H9 (cell line): ENCODE results near the gene GHRL. TPM values are rescaled to one million over a fixed set of nuclear protein-coding genes. Genes with fewer than 3 reads are reported as not detected.

Source experiments
- DNase-seq: peaks from one replicate; pipeline ENCODE4 v3.0.0-alpha.2; 2017
- H2AFZ ChIP-seq: one replicate; pipeline ENCODE4 v1.6.1; 2013; ENCODE audit warnings: mild to moderate bottlenecking, low read length, control low read depth, moderate library complexity
- H2AK5ac ChIP-seq: 2 replicates; pipeline ENCODE4 v1.6.1; 2013; ENCODE audit warnings: low read length, control low read depth, mixed read lengths; ENCODE audit not compliant: insufficient read length
- H2BK120ac ChIP-seq: one replicate; pipeline ENCODE4 v1.6.1; 2013; ENCODE audit warnings: low read depth, mild to moderate bottlenecking, low read length, control low read depth, inconsistent platforms; ENCODE audit not compliant: poor library complexity, severe bottlenecking
- H2BK12ac ChIP-seq: 2 replicates; pipeline ENCODE4 v1.6.1; 2013; ENCODE audit warnings: low read length, control low read depth, mixed read lengths, low read depth; ENCODE audit not compliant: insufficient read length
- H2BK15ac ChIP-seq: 2 replicates; pipeline ENCODE4 v1.6.1; 2013; ENCODE audit warnings: low read depth, low read length, control low read depth
- H2BK20ac ChIP-seq: one replicate; pipeline ENCODE4 v1.6.1; 2013; ENCODE audit warnings: low read depth, mild to moderate bottlenecking, low read length, control low read depth, inconsistent platforms; ENCODE audit not compliant: poor library complexity, severe bottlenecking
- H2BK5ac ChIP-seq: 2 replicates; pipeline ENCODE4 v1.6.1; 2013; ENCODE audit warnings: low read length, control low read depth, mixed read lengths; ENCODE audit not compliant: insufficient read length
- H3K14ac ChIP-seq: 2 replicates; pipeline ENCODE4 v1.6.1; 2013; ENCODE audit warnings: low read length, control low read depth; ENCODE audit not compliant: insufficient read depth
- H3K18ac ChIP-seq: 2 replicates; pipeline ENCODE4 v1.6.1; 2013; ENCODE audit warnings: low read depth, mild to moderate bottlenecking, mixed read lengths, low read length, control low read depth; ENCODE audit not compliant: insufficient read length
- H3K23ac ChIP-seq: 2 replicates; pipeline ENCODE4 v1.6.1; 2013; ENCODE audit warnings: low read length, control low read depth, mixed read lengths, low read depth; ENCODE audit not compliant: insufficient read length
- H3K23me2 ChIP-seq: 2 replicates; pipeline ENCODE4 v1.6.1; 2013; ENCODE audit warnings: low read depth, mild to moderate bottlenecking, mixed read lengths, low read length, control low read depth; ENCODE audit not compliant: insufficient read length, poor library complexity, severe bottlenecking
- H3K27ac ChIP-seq: 2 replicates; pipeline ENCODE4 v1.5.1; 2013; ENCODE audit warnings: low read length, control low read depth, mixed read lengths, low read depth; ENCODE audit not compliant: insufficient read length
- H3K27me3 ChIP-seq: 2 replicates; pipeline ENCODE4 v1.6.1; 2013; ENCODE audit warnings: low read length, control low read depth, inconsistent platforms; ENCODE audit not compliant: insufficient read depth
- H3K4ac ChIP-seq: 2 replicates; pipeline ENCODE4 v1.6.1; 2013; ENCODE audit warnings: low read depth, mild to moderate bottlenecking, control low read depth, inconsistent platforms, low read length, moderate library complexity
- H3K4me1 ChIP-seq: 2 replicates; pipeline ENCODE4 v1.6.1; 2013; ENCODE audit warnings: low read length, control low read depth, inconsistent platforms; ENCODE audit not compliant: insufficient read depth
- H3K4me2 ChIP-seq: 2 replicates; pipeline ENCODE4 v1.6.1; 2013; ENCODE audit warnings: low read length, control low read depth, mixed read lengths; ENCODE audit not compliant: insufficient read length, insufficient read depth
- H3K56ac ChIP-seq: 2 replicates; pipeline ENCODE4 v1.6.1; 2013; ENCODE audit warnings: low read depth, mild to moderate bottlenecking, mixed read lengths, low read length, control low read depth; ENCODE audit not compliant: insufficient read length
- H3K79me1 ChIP-seq: 2 replicates; pipeline ENCODE4 v1.6.1; 2013; ENCODE audit warnings: low read depth, mild to moderate bottlenecking, moderate library complexity, low read length, control low read depth, inconsistent platforms; ENCODE audit not compliant: insufficient read depth, poor library complexity, severe bottlenecking
- H3K79me2 ChIP-seq: 2 replicates; pipeline ENCODE4 v1.6.1; 2013; ENCODE audit warnings: low read length, control low read depth, inconsistent platforms; ENCODE audit not compliant: insufficient read depth
- H3K9ac ChIP-seq: 2 replicates; pipeline ENCODE4 v1.6.1; 2013; ENCODE audit warnings: low read length, control low read depth, mixed read lengths; ENCODE audit not compliant: insufficient read length; ENCODE audit errors: extremely low read depth
- H3K9me3 ChIP-seq: one replicate; pipeline ENCODE4 v1.6.1; 2013; ENCODE audit warnings: low read depth, low read length, inconsistent platforms; ENCODE audit not compliant: control insufficient read depth
- H3T11ph ChIP-seq: one replicate; pipeline ENCODE4 v1.6.1; 2013; ENCODE audit warnings: mild to moderate bottlenecking, low read length, control low read depth, inconsistent platforms
- H4K20me1 ChIP-seq: one replicate; pipeline ENCODE4 v1.6.1; 2013; ENCODE audit not compliant: control insufficient read depth, insufficient read length, insufficient read depth
- H4K5ac ChIP-seq: 2 replicates; pipeline ENCODE4 v1.6.1; 2013; ENCODE audit warnings: low read depth, mild to moderate bottlenecking, mixed read lengths, low read length, control low read depth; ENCODE audit not compliant: insufficient read length
- H4K8ac ChIP-seq: replicated peaks from 2 replicates; pipeline ENCODE4 v1.6.1; 2013; ENCODE audit warnings: low read length, control low read depth, mixed read lengths, low read depth; ENCODE audit not compliant: insufficient read length
- H4K91ac ChIP-seq: 2 replicates; pipeline ENCODE4 v1.6.1; 2013; ENCODE audit warnings: low read depth, mild to moderate bottlenecking, moderate library complexity, mixed read lengths, low read length, control low read depth; ENCODE audit not compliant: insufficient read length
- H3K27ac Mint-ChIP-seq, 3 experiments: 2 replicates in 2 of 3; 3 replicates in 1 of 3; pipeline ENCODE4 v1.8.0; 2020 to 2021; ENCODE audit warnings: mixed read lengths in 3 of 3, mild to moderate bottlenecking in 1 of 3, moderate library complexity in 1 of 3
- H3K27me3 Mint-ChIP-seq: 2 replicates; pipeline ENCODE4 v1.8.0; 2021; ENCODE audit warnings: low read depth, mild to moderate bottlenecking, moderate library complexity, mixed read lengths
- H3K36me3 Mint-ChIP-seq, 3 experiments: 2 replicates in 2 of 3; 3 replicates in 1 of 3; pipeline ENCODE4 v1.8.0; 2020 to 2021; ENCODE audit warnings: low read depth in 3 of 3, mixed read lengths in 3 of 3; ENCODE audit not compliant: insufficient read depth in 1 of 3
- H3K4me1 Mint-ChIP-seq, 2 experiments: 2 replicates each; pipeline ENCODE4 v1.8.0; 2020; ENCODE audit warnings: mixed read lengths in 2 of 2
- H3K4me3 Mint-ChIP-seq, 2 experiments: 2 replicates in 1 of 2; 3 replicates in 1 of 2; pipeline ENCODE4 v1.8.0; 2020 to 2021; ENCODE audit warnings: mild to moderate bottlenecking in 2 of 2, mixed read lengths in 2 of 2, moderate library complexity in 1 of 2
- H3K9me3 Mint-ChIP-seq, 2 experiments: 2 replicates in 1 of 2; 3 replicates in 1 of 2; pipeline ENCODE4 v1.8.0; 2020; ENCODE audit warnings: mild to moderate bottlenecking in 2 of 2, mixed read lengths in 2 of 2, moderate library complexity in 1 of 2
- WGBS: extraction: QIAGEN DNeasy Blood & Tissue Kit; methylation state at CpG from one replicate; pipeline ENCODE4 v1.1.7; 2013; ENCODE audit warnings: missing lambda C conversion rate, low lambda C conversion rate, mixed read lengths; ENCODE audit not compliant: insufficient read length; ENCODE audit errors: extremely low coverage; 5-methylcytosine and 5-hydroxymethylcytosine counted together
- total RNA-seq: library from RNA; stranded (reverse); gene quantifications from 2 replicates; pipeline ENCODE4 v1.2.1, GENCODE V29; 2021
- TF ChIP-seq, protein P1 (sequence below): fragments of 200-600 bp; sonication (generic); conservative IDR thresholded peaks from 3 replicates; pipeline ENCODE4 v1.8.0; 2021; ENCODE audit warnings: antibody characterized with exemption, mild to moderate bottlenecking

Gene GHRL
- total RNA-seq, 1 experiment from 2014 or later: 1.3 TPM

DNA sequence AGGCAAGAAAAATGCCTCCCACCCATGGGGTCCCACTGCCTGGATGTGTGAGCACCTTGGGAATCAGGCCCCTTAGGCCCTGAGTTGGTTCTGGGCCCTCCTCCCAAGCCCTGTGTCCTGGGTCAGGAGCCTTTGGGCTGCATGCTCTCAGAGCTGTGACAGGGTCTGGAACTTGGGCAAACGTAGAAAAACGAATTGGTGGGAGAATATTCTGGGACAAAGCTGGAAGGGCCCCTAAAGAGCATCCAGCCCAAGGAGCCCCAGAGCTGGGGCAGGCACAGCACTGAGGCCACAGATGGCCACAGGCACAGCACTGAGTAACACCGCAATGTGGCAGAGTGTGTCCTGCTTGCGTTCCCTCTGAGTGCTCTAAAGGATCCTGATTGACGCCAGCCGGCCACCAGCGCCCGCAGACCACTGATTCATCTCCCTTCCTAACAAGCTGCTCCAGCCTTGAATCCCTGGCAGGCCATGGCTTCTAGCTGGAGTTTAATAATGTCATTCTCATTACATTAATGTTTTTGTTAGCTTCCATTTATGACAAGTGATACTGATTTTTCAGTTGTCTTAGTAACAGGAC lies 46.7 kb upstream of the GHRL start:
- Mint-ChIP-seq H3K9me3 (no peaks in the 10 kb centered on the region), H3K36me3 (no peaks in the 10 kb centered on the region; a peak in 1 of 7 replicates), H3K4me3 (no peak overlapping the region; a peak in 1 of 5 replicates), H3K27me3 (peaks cover 5% of the 10 kb centered on the region), H3K27ac (peak overlapping the region in 1 of 3 experiments; percentile 39; a peak in 1 of 7 replicates), H3K4me1 (peaks cover 10 to 15% of the 10 kb centered on the region in 2 experiments)
- H2BK20ac ChIP-seq: no peak overlapping the region
- no peak overlapping the region for H3K56ac ChIP-seq
- no peaks in the 10 kb centered on the region for H3K27me3 ChIP-seq
- no peaks in the 10 kb centered on the region for H3K79me1 ChIP-seq
- H4K8ac ChIP-seq: no peak overlapping the region
- H3K18ac ChIP-seq: no peak overlapping the region
- H2BK15ac ChIP-seq: no peak overlapping the region
- H2BK120ac ChIP-seq: no peak overlapping the region
- H3K14ac ChIP-seq: no peak overlapping the region
- no peaks in the 10 kb centered on the region for H3K79me2 ChIP-seq
- H3K4me2 ChIP-seq: no peak overlapping the region
- no peak overlapping the region for H3T11ph ChIP-seq
- no peaks in the 10 kb centered on the region for H3K9me3 ChIP-seq
- no peak overlapping the region for H4K91ac ChIP-seq
- H2BK12ac ChIP-seq: no peak overlapping the region
- TF ChIP-seq, protein P1, sequence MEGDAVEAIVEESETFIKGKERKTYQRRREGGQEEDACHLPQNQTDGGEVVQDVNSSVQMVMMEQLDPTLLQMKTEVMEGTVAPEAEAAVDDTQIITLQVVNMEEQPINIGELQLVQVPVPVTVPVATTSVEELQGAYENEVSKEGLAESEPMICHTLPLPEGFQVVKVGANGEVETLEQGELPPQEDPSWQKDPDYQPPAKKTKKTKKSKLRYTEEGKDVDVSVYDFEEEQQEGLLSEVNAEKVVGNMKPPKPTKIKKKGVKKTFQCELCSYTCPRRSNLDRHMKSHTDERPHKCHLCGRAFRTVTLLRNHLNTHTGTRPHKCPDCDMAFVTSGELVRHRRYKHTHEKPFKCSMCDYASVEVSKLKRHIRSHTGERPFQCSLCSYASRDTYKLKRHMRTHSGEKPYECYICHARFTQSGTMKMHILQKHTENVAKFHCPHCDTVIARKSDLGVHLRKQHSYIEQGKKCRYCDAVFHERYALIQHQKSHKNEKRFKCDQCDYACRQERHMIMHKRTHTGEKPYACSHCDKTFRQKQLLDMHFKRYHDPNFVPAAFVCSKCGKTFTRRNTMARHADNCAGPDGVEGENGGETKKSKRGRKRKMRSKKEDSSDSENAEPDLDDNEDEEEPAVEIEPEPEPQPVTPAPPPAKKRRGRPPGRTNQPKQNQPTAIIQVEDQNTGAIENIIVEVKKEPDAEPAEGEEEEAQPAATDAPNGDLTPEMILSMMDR: no peak
- H4K20me1 ChIP-seq: no peaks in the 10 kb centered on the region
- no CpG with 5 or more reads among the region's 8 CpGs for WGBS
- H3K27ac ChIP-seq: no peak overlapping the region
- no peak overlapping the region for H4K5ac ChIP-seq
- H2AK5ac ChIP-seq: no peak overlapping the region
- no peaks in the 10 kb centered on the region for H3K23me2 ChIP-seq
- no peak overlapping the region for H3K9ac ChIP-seq
- 0 out of 2 replicates have a peak, but pooled peaks cover 2% of the 10 kb centered on the region for H3K4me1 ChIP-seq
- H2BK5ac ChIP-seq: no peak overlapping the region
- DNase-seq: no peak
- H3K23ac ChIP-seq: no peak overlapping the region
- H3K4ac ChIP-seq: no peak overlapping the region
- no peak overlapping the region for H2AFZ ChIP-seq
